H1 (cell line): Measurements from ENCODE around the gene DARS2. TPM values are rescaled to one million over a fixed set of nuclear protein-coding genes. Genes with fewer than 3 reads are reported as not detected.

ENCODE experiments used
- CTCF ChIA-PET: fragments of 300-600 bp; sonication (Branson Sonifier 250); formaldehyde crosslinking; loops from one replicate; lab custom pipeline; 2021; ENCODE audit not compliant: partially characterized antibody; lab: Charles Lee
- POLR2A ChIA-PET: fragments of 300-600 bp; sonication (Branson Sonifier 250); formaldehyde crosslinking; loops from one replicate; lab custom pipeline; 2021; ENCODE audit warnings: inconsistent platforms; ENCODE audit not compliant: partially characterized antibody; lab: Charles Lee
- DNase-seq, 2 experiments: peaks; one replicate each; pipeline versions ENCODE4 v3.0.0 to v3.0.0-alpha.2; 2010 to 2022; ENCODE audit warnings: low spot score in 2 of 2, low read depth in 1 of 2, mixed read lengths in 1 of 2
- FAIRE-seq: peaks from 2 replicates; lab custom pipeline; 2011; peaks lifted over from hg19 to GRCh38; lab: Jason Lieb, UNC
- H2AFZ ChIP-seq: 2 replicates; pipeline ENCODE4 v1.8.1; 2012; ENCODE audit warnings: low read length, inconsistent platforms
- H2AK5ac ChIP-seq: 2 replicates; pipeline ENCODE4 v1.6.1; 2013; ENCODE audit warnings: low read depth, low read length
- H2BK120ac ChIP-seq: replicated peaks from 2 replicates; pipeline ENCODE3; 2013; ENCODE audit warnings: low read depth, low read length, inconsistent platforms
- H2BK12ac ChIP-seq: 2 replicates; pipeline ENCODE4 v1.6.1; 2013; ENCODE audit warnings: low read depth, low read length
- H2BK15ac ChIP-seq: 2 replicates; pipeline ENCODE4 v1.6.1; 2013; ENCODE audit warnings: low read length
- H2BK20ac ChIP-seq: 2 replicates; pipeline ENCODE4 v1.6.1; 2013; ENCODE audit warnings: low read length
- H2BK5ac ChIP-seq: 2 replicates; pipeline ENCODE4 v1.6.1; 2013; ENCODE audit warnings: low read depth, low read length
- H3K14ac ChIP-seq: 2 replicates; pipeline ENCODE4 v1.6.1; 2013; ENCODE audit warnings: inconsistent platforms; ENCODE audit not compliant: insufficient read length
- H3K18ac ChIP-seq: 2 replicates; pipeline ENCODE4 v1.6.1; 2013; ENCODE audit warnings: low read length; ENCODE audit errors: extremely low read depth
- H3K23ac ChIP-seq: 2 replicates; pipeline ENCODE4 v1.6.1; 2013; ENCODE audit warnings: inconsistent platforms; ENCODE audit not compliant: insufficient read length
- H3K23me2 ChIP-seq: 2 replicates; pipeline ENCODE4 v1.6.1; 2013; ENCODE audit warnings: low read depth, low read length
- H3K27ac ChIP-seq: 2 replicates; pipeline ENCODE4 v1.6.1; 2011; ENCODE audit warnings: low read depth, low read length, inconsistent platforms
- H3K27me3 ChIP-seq, 4 experiments: replicated peaks in 1 of 4; 1 replicate in 1 of 4; 2 replicates in 3 of 4; pipeline versions ENCODE4 v1.6.1 to v1.8.1; 2011 to 2013; ENCODE audit warnings: low read length in 3 of 4, mild to moderate bottlenecking in 3 of 4, inconsistent platforms in 2 of 4, mixed read lengths in 2 of 4, moderate library complexity in 1 of 4; ENCODE audit not compliant: control insufficient read depth in 3 of 4, insufficient read depth in 3 of 4; ENCODE audit errors: extremely low read depth in 1 of 4
- H3K36me3 ChIP-seq, 4 experiments: 2 replicates each; pipeline versions ENCODE4 v1.6.1 to v1.8.1; 2011 to 2013; ENCODE audit warnings: mild to moderate bottlenecking in 4 of 4, low read length in 3 of 4, moderate library complexity in 2 of 4, control low read depth in 1 of 4, inconsistent platforms in 1 of 4; ENCODE audit not compliant: insufficient read depth in 4 of 4, control insufficient read depth in 2 of 4
- H3K4ac ChIP-seq: replicated peaks from 2 replicates; pipeline ENCODE3; 2013; ENCODE audit warnings: low read length, low read depth, mixed read lengths, inconsistent platforms; ENCODE audit not compliant: insufficient read length
- H3K4me1 ChIP-seq, 4 experiments: replicated peaks in 1 of 4; 1 replicate in 1 of 4; 2 replicates in 3 of 4; pipeline versions ENCODE4 v1.6.1 to v1.8.1; 2011 to 2013; ENCODE audit warnings: low read length in 3 of 4, inconsistent platforms in 2 of 4, mixed read lengths in 1 of 4; ENCODE audit not compliant: insufficient read depth in 4 of 4, control insufficient read depth in 3 of 4
- H3K4me2 ChIP-seq, 2 experiments: 2 replicates each; pipeline versions ENCODE4 v1.6.1 to v1.8.1; 2011 to 2013; ENCODE audit warnings: low read depth in 2 of 2, low read length in 2 of 2, control low read depth in 1 of 2, inconsistent platforms in 1 of 2, mild to moderate bottlenecking in 1 of 2; ENCODE audit not compliant: insufficient read depth in 1 of 2
- H3K4me3 ChIP-seq, 4 experiments: fragments of 200-600, 300-600 bp in 1 of 4; sonication (generic), shearing (Covaris generic), sonication (Bioruptor Twin) in 1 of 4; 2 replicates each; pipeline versions ENCODE4 v1.5.1 to v1.8.1; 2011 to 2016; ENCODE audit warnings: low read length in 4 of 4, low read depth in 3 of 4, control low read depth in 2 of 4, inconsistent platforms in 2 of 4, mild to moderate bottlenecking in 2 of 4, mixed read lengths in 1 of 4, moderate library complexity in 1 of 4; ENCODE audit not compliant: insufficient read depth in 2 of 4; ENCODE audit errors: extremely low read depth in 1 of 4
- H3K56ac ChIP-seq: replicated peaks from 2 replicates; pipeline ENCODE3; 2013; ENCODE audit warnings: low read depth, mild to moderate bottlenecking, mixed read lengths, low read length, inconsistent platforms; ENCODE audit not compliant: insufficient read length
- H3K79me1 ChIP-seq: 2 replicates; pipeline ENCODE4 v1.6.1; 2013; ENCODE audit warnings: low read depth, low read length, control low read depth
- H3K79me2 ChIP-seq, 2 experiments: 2 replicates each; pipeline versions ENCODE4 v1.6.1 to v1.8.1; 2012 to 2013; ENCODE audit warnings: low read length in 2 of 2, mild to moderate bottlenecking in 2 of 2, inconsistent platforms in 1 of 2; ENCODE audit not compliant: insufficient read depth in 2 of 2, control insufficient read depth in 1 of 2
- H3K9ac ChIP-seq, 4 experiments: replicated peaks in 1 of 4; 1 replicate in 1 of 4; 2 replicates in 3 of 4; pipeline versions ENCODE4 v1.6.1 to v1.8.1; 2011 to 2013; ENCODE audit warnings: low read depth in 3 of 4, low read length in 3 of 4, control low read depth in 2 of 4, mild to moderate bottlenecking in 2 of 4, moderate library complexity in 2 of 4, inconsistent platforms in 1 of 4; ENCODE audit errors: extremely low read depth in 1 of 4
- H3K9me3 ChIP-seq, 2 experiments: 2 replicates each; pipeline versions ENCODE4 v1.6.1 to v1.8.1; 2012 to 2013; ENCODE audit warnings: mild to moderate bottlenecking in 2 of 2, moderate library complexity in 2 of 2, control low read depth in 1 of 2, inconsistent platforms in 1 of 2, low read depth in 1 of 2, low read length in 1 of 2, mixed read lengths in 1 of 2; ENCODE audit not compliant: insufficient read depth in 2 of 2
- H4K20me1 ChIP-seq, 2 experiments: replicated peaks in 1 of 2; 2 replicates each; pipeline versions ENCODE3 to v1.8.1; 2011 to 2013; ENCODE audit warnings: inconsistent platforms in 2 of 2, low read length in 2 of 2, mild to moderate bottlenecking in 1 of 2; ENCODE audit not compliant: insufficient read depth in 2 of 2, control insufficient read depth in 1 of 2
- H4K5ac ChIP-seq: 2 replicates; pipeline ENCODE4 v1.6.1; 2013; ENCODE audit warnings: low read length, low read depth, mixed read lengths, inconsistent platforms; ENCODE audit not compliant: insufficient read length
- H4K8ac ChIP-seq: 2 replicates; pipeline ENCODE4 v1.8.0; 2013; ENCODE audit warnings: mild to moderate bottlenecking, moderate library complexity, low read length, inconsistent platforms; ENCODE audit not compliant: insufficient read depth; ENCODE audit errors: extremely low read depth
- H4K91ac ChIP-seq: replicated peaks from 2 replicates; pipeline ENCODE3; 2013; ENCODE audit warnings: low read length, mixed read lengths, inconsistent platforms; ENCODE audit not compliant: insufficient read length
- POLR2A ChIP-seq, 2 experiments: IDR thresholded peaks; 1 replicate in 1 of 2; 2 replicates in 1 of 2; pipeline ENCODE4 v1.6.1; 2011; ENCODE audit warnings: low read depth in 2 of 2, low read length in 2 of 2, mild to moderate bottlenecking in 2 of 2; ENCODE audit errors: control extremely low read depth in 1 of 2
- WGBS, 2 experiments: shearing (Covaris generic) in 1 of 2; methylation state at CpG; one replicate each; pipeline versions ENCODE4 v1.1.6 to v1.1.7; 2013 to 2015; ENCODE audit warnings: low lambda C conversion rate in 2 of 2, mixed read lengths in 2 of 2, inconsistent platforms in 1 of 2, low coverage in 1 of 2, missing lambda C conversion rate in 1 of 2; ENCODE audit not compliant: insufficient replicate concordance in 2 of 2, insufficient coverage in 1 of 2, insufficient read length in 1 of 2; ENCODE audit errors: extremely low coverage in 1 of 2, missing lambda C conversion rate in 1 of 2; 5-methylcytosine and 5-hydroxymethylcytosine counted together
- polyA plus RNA-seq, 7 experiments: library from polyadenylated mRNA; depleted of rRNA in 3 of 7; stranded (reverse) in 5 of 7; unstranded in 2 of 7; fragments of >200 nt in 5 of 7; fragments of 200-250 nt in 2 of 7; gene quantifications; 1 replicate in 5 of 7; 2 replicates in 1 of 7; 4 replicates in 1 of 7; pipeline versions ENCODE4 v1.2.1 to v1.2.3, GENCODE V29; 2011 to 2013; ENCODE audit warnings: missing spikeins in 2 of 7, mixed read lengths in 2 of 7
- total RNA-seq: library from RNA; stranded (reverse); fragmentation: NEBNext Ultra II Directional; extraction: Animal tissue kit (Norgen Biotek cat#: 25700); gene quantifications from 2 replicates; pipeline ENCODE4 v1.2.1, GENCODE V29; 2021
- TF ChIP-seq, protein P1 (sequence below): IDR thresholded peaks from 2 replicates; pipeline ENCODE4 v1.6.1; 2012; ENCODE audit warnings: low read length, inconsistent platforms

The DARS2 gene
- total and polyA plus RNA-seq, 2 of the 8 experiments (the other 6 are each of a cell fraction or from before 2014, with no cell fraction given): 21.0 to 35.2 TPM

DNA sequence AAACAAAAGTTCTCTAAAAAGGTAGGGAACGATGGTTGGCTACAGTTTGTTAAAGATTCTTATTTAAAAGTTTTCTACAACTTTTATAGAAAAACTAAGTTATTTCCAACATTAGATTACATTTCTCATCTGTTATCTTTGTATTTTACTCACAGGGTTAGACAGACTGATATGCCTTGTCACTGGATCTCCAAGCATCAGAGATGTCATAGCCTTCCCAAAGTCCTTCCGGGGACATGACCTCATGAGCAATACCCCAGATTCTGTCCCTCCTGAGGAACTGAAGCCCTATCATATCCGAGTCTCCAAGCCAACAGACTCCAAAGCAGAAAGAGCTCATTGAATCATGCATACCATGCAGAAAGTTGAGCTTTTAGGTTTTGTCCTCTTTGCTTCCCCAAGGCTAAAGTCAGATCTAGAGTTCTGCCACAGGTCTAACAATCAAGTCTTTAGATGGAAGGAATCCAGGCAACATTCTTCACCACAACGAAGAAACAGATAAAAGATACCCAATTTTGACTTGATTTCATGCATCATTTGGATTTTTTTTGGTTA, 33.0 kb downstream of the DARS2 start:
- H2BK15ac ChIP-seq: no peak overlapping the region
- H3K4me3 ChIP-seq: no peak overlapping the region
- H3K79me1 ChIP-seq: no peaks in the 10 kb centered on the region
- ChIA-PET CTCF (interaction anchor here (0.5 kb wide), 1 partner anchor 110 kb away, joined by 3 read pairs; no protein-coding TSS in a partner anchor), POLR2A (interaction anchor here (0.7 to 17.5 kb wide), 4 partner anchors 8 to 233 kb away, joined by 3 to 475 read pairs (median 7); partner anchors contain the start of genes GAS5 and ZBTB37)
- peaks cover 0 to 9% (median 3%) of the 10 kb centered on the region in 4 experiments; a peak in 4 of 7 replicates for H3K4me1 ChIP-seq
- H2AK5ac ChIP-seq: no peak overlapping the region
- H3K23ac ChIP-seq: no peak overlapping the region
- no peak overlapping the region for H3K27ac ChIP-seq
- no peak overlapping the region for H3K18ac ChIP-seq
- no peaks in the 10 kb centered on the region for H3K79me2 ChIP-seq
- H3K4me2 ChIP-seq: no peak overlapping the region
- peaks cover 6 to 57% (median 25%) of the 10 kb centered on the region in 4 experiments; a peak in 7 of 8 replicates for H3K36me3 ChIP-seq
- H2BK20ac ChIP-seq: no peak overlapping the region
- H3K9me3 ChIP-seq: no peaks in the 10 kb centered on the region
- H2BK5ac ChIP-seq: no peak overlapping the region
- H3K27me3 ChIP-seq: no peaks in the 10 kb centered on the region
- WGBS, 2 experiments: 91% methylated on average over 4 of the region's 4 CpGs; no CpG with 5 or more reads in 1 of the 2 experiments
- H3K14ac ChIP-seq: no peak overlapping the region
- no peak overlapping the region for H3K9ac ChIP-seq
- DNase-seq (no peak), FAIRE-seq (no peak)
- peaks cover 0 to 1% of the 10 kb centered on the region in 2 experiments for H4K20me1 ChIP-seq
- no peak overlapping the region for H3K56ac ChIP-seq
- no peak overlapping the region for H4K5ac ChIP-seq
- TF ChIP-seq POLR2A (IDR thresholded peaks at IDR 0.05; ENCODE audit: control extremely low read depth in 1 of 2, low read depth in 2 of 2, low read length in 2 of 2): 0 out of 3 replicates have a peak, but pooled peaks of 1 of the 2 experiments have one; percentile 38
- TF ChIP-seq, protein P1, sequence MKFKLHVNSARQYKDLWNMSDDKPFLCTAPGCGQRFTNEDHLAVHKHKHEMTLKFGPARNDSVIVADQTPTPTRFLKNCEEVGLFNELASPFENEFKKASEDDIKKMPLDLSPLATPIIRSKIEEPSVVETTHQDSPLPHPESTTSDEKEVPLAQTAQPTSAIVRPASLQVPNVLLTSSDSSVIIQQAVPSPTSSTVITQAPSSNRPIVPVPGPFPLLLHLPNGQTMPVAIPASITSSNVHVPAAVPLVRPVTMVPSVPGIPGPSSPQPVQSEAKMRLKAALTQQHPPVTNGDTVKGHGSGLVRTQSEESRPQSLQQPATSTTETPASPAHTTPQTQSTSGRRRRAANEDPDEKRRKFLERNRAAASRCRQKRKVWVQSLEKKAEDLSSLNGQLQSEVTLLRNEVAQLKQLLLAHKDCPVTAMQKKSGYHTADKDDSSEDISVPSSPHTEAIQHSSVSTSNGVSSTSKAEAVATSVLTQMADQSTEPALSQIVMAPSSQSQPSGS: no peak
- H4K8ac ChIP-seq: no peak overlapping the region
- H2BK12ac ChIP-seq: no peak overlapping the region
- no peak overlapping the region for H2AFZ ChIP-seq
- H3K4ac ChIP-seq: no peak overlapping the region
- no peaks in the 10 kb centered on the region for H3K23me2 ChIP-seq
- H2BK120ac ChIP-seq: no peak overlapping the region
- no peak overlapping the region for H4K91ac ChIP-seq
